HUES48 (cell line): ENCODE measurements around the gene KCNIP3.

ENCODE experiments used
- H3K27ac ChIP-seq: one replicate; pipeline ENCODE4 v1.7.0; 2013; ENCODE audit warnings: low read depth, low read length, inconsistent platforms
- H3K27me3 ChIP-seq: 2 replicates; pipeline ENCODE4 v1.6.1; 2013; ENCODE audit warnings: mild to moderate bottlenecking, low read length; ENCODE audit not compliant: control insufficient read depth, insufficient read depth
- H3K36me3 ChIP-seq: 2 replicates; pipeline ENCODE4 v1.6.1; 2013; ENCODE audit warnings: low read length; ENCODE audit not compliant: control insufficient read depth, insufficient read depth
- H3K4me1 ChIP-seq: 2 replicates; pipeline ENCODE4 v1.6.1; 2013; ENCODE audit warnings: mild to moderate bottlenecking, low read length; ENCODE audit not compliant: control insufficient read depth, insufficient read depth
- H3K4me3 ChIP-seq: 2 replicates; pipeline ENCODE4 v1.5.1; 2013; ENCODE audit warnings: mild to moderate bottlenecking, low read depth, low read length
- H3K9ac ChIP-seq: 2 replicates; pipeline ENCODE4 v1.6.1; 2013; ENCODE audit warnings: mild to moderate bottlenecking, low read depth, low read length, moderate library complexity
- H3K9me3 ChIP-seq: 2 replicates; pipeline ENCODE4 v1.6.1; 2013; ENCODE audit warnings: low read length; ENCODE audit not compliant: control insufficient read depth, insufficient read depth

Gene KCNIP3

DNA sequence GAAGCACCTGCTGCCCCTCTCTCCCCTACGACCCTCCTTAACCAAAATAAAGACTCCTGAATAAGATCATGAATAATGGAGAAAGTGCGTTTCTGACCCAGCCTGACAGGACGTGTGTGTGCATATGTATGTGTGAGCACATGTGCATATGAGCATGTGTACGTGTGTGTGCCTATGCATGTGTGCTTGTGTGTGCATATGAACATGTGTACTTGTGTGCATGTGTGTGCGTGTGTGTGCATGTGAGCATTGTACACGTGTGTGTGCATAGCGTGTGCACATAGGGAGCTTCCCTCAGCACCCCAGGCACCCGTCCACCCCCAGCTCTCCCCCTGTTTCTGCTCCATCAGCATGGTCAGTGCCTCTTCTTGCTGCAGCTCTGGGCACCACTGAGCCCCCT, 10.7 kb downstream of the KCNIP3 start:
- Histone ChIP-seq H3K9ac (no peak overlapping the region), H3K27me3 (no peaks in the 10 kb centered on the region), H3K36me3 (no peaks in the 10 kb centered on the region), H3K4me3 (no peak overlapping the region), H3K4me1 (no peaks in the 10 kb centered on the region), H3K9me3 (no peaks in the 10 kb centered on the region), H3K27ac (no peak overlapping the region)

DNA sequence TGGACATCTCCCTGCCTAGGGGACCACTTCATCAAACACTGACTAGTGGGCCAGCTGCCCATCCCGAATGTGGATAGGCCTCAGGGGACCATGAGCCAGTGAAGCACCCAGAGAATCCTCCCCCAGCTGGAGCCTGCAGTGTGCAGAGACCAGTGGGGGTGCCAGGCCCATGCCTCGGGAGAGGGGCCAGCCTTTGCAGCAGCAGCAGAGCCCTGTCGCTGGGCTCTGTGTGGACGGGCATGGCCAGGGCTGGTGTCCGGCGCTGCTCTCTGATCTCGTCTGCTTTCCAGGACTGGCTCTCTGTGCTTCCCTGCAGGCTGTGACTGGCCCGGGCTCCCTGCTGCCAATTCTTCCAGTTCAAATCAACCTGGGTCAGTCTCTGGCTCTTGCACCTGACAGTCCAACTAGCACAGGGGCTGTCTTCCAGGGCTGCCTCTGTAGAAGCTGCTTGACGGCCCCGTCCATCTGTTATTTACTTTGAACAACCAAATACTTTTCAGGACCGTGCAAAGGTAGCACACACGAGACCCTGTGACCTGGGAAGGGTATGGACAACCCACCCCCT, 11.4 kb downstream of the KCNIP3 start:
- H3K9ac ChIP-seq: no peak overlapping the region

DNA sequence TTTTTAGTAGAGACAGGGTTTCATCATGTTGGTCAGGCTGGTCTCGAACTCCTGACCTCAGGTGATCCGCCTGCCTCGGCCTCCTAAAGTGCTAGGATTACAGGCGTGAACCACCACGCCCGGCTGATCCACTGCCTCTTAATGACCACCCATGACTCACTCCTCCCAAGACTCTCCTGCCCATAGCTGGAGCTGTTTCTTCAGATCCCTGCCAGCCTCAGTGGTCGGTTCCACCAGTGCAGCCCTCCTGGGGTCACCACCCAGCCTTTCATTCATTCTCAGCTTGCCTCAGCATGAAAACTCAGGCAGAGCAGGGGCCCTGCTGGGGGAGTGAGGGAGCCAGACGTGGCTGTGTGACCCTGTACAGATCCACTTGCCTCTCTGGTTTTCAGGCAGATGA, 12.5 kb downstream of the KCNIP3 start:
- Histone ChIP-seq H3K36me3 (no peaks in the 10 kb centered on the region), H3K4me3 (no peak overlapping the region), H3K9ac (no peak overlapping the region), H3K9me3 (no peaks in the 10 kb centered on the region), H3K4me1 (no peaks in the 10 kb centered on the region), H3K27ac (no peak overlapping the region), H3K27me3 (no peaks in the 10 kb centered on the region)

More for the DNA sequence above, 11.4 kb downstream of the KCNIP3 start:
- no peak overlapping the region for H3K27ac ChIP-seq
- H3K9me3 ChIP-seq: no peaks in the 10 kb centered on the region
- H3K27me3 ChIP-seq: no peaks in the 10 kb centered on the region
- no peaks in the 10 kb centered on the region for H3K36me3 ChIP-seq
- H3K4me1 ChIP-seq: no peaks in the 10 kb centered on the region
- no peak overlapping the region for H3K4me3 ChIP-seq

DNA sequence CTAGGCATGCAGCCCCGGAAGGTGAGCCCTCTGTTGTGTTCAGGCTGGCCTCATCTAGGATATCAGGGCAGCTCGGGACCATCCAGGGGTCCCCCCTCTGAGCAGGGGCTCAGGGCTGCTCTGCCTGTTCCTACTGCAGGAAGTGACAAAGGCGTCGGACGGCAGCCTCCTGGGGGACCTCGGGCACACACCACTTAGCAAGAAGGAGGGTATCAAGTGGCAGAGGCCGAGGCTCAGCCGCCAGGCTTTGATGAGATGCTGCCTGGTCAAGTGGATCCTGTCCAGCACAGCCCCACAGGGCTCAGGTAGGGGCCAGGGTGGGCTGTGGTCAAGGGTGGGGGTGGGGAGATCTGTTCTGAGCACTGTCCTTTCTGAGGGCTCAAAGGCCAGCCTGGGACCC, 13.1 kb downstream of the KCNIP3 start:
- no peaks in the 10 kb centered on the region for H3K36me3 ChIP-seq
- H3K9ac ChIP-seq: no peak overlapping the region
- H3K27me3 ChIP-seq: no peaks in the 10 kb centered on the region
- no peak overlapping the region for H3K4me3 ChIP-seq
- no peaks in the 10 kb centered on the region for H3K4me1 ChIP-seq
- no peaks in the 10 kb centered on the region for H3K9me3 ChIP-seq
- no peak overlapping the region for H3K27ac ChIP-seq

DNA sequence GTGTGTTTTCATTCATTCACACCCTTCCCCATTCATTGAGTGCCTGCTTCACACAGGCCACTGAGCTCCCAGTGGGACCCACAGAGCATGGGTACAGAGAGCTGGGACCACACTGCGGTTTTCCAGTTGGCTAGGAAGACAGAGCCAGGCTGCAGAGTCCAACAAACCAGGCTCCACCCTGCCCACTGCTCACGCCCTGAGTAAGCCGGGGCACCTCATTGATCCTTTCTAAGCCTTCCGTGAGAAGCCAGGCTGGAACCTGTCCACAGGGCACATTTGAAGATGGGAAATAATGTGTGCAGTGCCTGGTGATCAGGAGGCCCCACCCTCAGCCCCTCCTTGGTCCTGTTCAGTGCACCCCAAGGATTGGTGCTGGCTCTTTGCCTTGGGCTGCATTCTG, 13.5 kb downstream of the KCNIP3 start:
- no peak overlapping the region for H3K4me3 ChIP-seq

DNA sequence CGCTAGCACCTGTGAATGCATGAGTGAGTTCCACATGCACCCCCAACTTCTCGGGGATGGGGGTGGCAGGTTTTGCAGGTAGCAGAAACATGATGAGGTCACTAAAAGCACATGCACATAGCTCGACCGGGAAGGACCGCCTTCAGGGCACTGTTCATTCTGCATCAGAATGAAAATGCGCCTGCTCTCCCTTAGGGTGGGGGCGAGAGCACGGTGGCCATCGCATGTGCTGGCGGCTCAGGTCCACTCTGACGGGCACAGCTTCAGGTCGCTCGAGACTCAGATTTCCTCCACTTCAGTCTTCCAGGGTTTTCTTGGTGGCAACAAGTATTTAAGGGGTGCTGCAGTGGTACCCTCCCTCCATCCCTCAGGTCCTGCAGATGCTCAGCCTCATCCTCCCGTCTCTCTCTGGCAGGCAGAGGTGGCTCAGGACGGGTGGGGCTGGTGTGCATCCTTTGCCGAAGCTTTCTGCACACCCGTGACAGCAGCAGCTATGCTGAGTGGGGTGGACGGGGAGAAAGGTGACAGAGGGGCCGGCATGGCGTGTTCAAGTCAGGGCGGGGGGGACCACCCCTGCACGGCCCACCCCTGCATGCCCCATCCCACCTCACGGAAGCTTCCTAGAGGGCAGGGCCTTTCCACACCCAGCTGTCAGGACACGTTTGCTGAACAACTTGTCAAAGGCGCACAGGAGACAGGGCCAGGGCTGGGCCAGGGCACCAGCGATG, 14.8 kb downstream of the KCNIP3 start:
- Histone ChIP-seq H3K9me3 (no peaks in the 10 kb centered on the region), H3K27ac (no peak overlapping the region), H3K4me3 (no peak overlapping the region), H3K27me3 (no peaks in the 10 kb centered on the region), H3K9ac (no peak overlapping the region), H3K36me3 (no peaks in the 10 kb centered on the region), H3K4me1 (no peaks in the 10 kb centered on the region)

More for the DNA sequence above, 13.5 kb downstream of the KCNIP3 start:
- no peak overlapping the region for H3K27ac ChIP-seq
- H3K9me3 ChIP-seq: no peaks in the 10 kb centered on the region
- no peaks in the 10 kb centered on the region for H3K4me1 ChIP-seq
- no peaks in the 10 kb centered on the region for H3K36me3 ChIP-seq
- no peaks in the 10 kb centered on the region for H3K27me3 ChIP-seq
- H3K9ac ChIP-seq: no peak overlapping the region

DNA sequence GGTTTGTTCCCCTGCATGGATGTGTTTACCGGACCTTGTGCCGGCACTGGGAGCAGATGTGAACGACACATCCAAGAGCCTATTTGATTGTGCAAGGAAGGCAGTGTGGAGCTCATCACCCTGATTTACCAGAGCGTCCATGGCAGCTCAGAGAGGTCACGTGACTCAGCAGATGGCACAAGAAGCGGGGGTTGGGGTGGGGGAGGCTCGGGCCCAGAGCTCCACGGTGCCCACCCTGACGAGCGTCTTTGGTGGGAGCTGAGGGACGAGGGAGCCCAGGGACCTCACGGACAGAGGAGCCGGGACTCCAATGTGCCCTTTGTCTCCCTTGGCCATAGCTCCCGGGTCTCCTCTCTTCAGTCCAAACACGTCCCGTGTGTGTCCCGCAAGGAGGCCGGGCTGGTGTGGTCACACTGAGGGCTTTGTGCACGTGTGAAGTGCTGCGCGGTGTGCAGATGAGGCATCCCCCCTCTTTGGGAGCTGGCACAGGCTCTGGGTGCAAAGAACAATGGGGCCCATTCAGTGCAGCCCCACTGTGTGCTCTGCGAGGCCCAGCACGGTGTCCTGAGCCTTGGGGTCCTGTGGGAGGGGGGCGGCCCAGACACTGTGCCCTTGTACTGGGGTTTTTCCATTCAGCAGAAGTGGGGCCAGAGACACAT, 15.5 kb downstream of the KCNIP3 start:
- Histone ChIP-seq H3K4me3 (no peak overlapping the region), H3K27me3 (no peaks in the 10 kb centered on the region), H3K4me1 (no peaks in the 10 kb centered on the region), H3K9me3 (no peaks in the 10 kb centered on the region), H3K27ac (no peak overlapping the region), H3K36me3 (no peaks in the 10 kb centered on the region), H3K9ac (no peak overlapping the region)

DNA sequence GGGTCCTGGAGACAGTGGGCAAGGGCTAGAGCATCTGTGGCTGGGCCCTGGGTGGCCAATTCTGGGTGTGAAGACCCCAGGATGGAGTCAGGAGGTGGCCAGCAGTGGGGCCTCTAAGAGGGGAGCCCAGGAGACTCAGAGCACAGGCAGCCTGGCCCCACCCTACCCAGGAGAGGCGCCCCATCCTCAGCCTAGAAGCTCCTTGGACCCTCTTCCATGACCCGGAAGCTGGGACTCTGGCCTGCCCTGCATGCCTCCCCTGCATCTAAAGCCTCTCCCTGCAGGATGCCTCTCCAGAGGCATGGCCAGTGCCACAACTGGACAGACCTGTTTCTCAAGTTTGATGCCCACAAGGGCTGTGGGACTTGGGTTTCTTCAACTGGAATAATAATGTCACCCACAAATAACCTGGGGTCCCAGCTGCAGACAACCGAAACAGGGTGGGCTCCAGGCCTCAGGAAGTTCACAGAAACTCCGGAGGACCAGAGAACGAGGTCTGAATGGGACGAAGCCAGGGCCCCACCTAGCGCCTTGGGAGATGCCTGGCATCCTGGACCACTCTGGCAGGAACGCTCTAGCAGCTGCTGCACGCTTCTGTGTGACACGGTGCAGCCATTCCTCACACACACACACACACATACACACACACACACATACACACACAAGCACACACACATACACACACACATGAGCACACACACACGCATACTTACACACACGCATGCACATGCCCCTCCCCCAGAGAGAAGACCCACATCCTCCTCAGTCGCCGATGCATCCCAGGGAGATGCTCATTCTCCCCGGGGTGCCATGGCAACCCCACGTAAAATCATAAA, 16.4 kb downstream of the KCNIP3 start:
- no peaks in the 10 kb centered on the region for H3K4me1 ChIP-seq
- H3K9me3 ChIP-seq: no peaks in the 10 kb centered on the region
- H3K36me3 ChIP-seq: no peaks in the 10 kb centered on the region
- no peak overlapping the region for H3K27ac ChIP-seq
- H3K9ac ChIP-seq: no peak overlapping the region
- no peak overlapping the region for H3K4me3 ChIP-seq
- H3K27me3 ChIP-seq: no peaks in the 10 kb centered on the region

DNA sequence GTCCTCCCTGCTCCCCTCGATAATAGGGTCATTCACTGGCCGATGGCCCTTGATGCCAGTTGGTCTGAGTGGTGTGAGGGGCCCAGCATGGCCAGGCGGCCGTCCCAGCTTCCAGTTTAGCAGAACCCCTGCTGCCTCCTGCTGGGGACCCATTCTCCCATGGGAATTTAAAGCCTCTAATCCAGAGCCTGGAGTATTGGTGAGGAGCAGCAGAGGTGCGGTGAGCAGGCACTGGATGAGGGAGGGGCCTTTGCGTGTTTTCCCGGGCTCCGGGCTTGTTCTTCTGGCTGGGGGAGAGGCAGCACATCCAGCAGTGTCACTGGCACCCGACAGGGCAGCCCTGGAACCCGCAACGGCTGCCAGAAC, 17.4 kb downstream of the KCNIP3 start:
- no peaks in the 10 kb centered on the region for H3K36me3 ChIP-seq
- no peak overlapping the region for H3K4me3 ChIP-seq
- H3K4me1 ChIP-seq: no peaks in the 10 kb centered on the region
- H3K27ac ChIP-seq: no peak overlapping the region
- H3K9me3 ChIP-seq: no peaks in the 10 kb centered on the region
- H3K27me3 ChIP-seq: no peaks in the 10 kb centered on the region
- H3K9ac ChIP-seq: no peak overlapping the region

DNA sequence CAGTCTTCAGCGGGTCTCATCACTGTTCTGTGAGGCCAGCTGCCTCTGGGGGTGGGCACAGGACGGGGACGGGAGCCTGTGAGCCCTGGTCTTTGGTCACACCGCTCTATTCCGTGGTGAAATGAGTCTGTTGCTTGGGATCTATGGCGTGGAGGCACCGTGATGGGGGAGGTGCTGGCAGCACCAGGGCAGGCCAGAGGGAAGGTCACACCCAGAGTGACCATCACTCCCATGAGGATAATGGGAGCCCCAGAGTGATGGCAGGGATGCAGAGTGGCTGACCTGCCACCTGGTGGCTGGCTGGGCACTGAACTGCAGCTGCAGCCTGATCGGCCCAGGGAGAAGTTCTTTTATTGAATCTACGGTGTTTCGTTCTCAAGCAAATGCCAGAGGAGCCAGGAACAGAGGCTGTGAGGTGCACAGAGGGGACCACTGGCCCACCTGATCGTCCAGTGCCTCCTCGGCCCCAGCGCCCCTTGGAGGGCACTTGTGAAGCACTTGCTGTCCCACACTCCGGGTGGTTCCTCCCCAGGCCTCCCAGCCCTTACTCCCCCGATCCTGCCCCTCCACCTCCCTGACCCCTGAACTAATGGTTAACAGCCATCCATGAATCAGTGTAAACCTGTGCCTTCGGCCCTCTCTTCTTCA, 17.9 kb downstream of the KCNIP3 start:
- Histone ChIP-seq H3K9ac (no peak overlapping the region), H3K36me3 (no peaks in the 10 kb centered on the region), H3K27me3 (no peaks in the 10 kb centered on the region), H3K4me3 (no peak overlapping the region), H3K27ac (no peak overlapping the region), H3K4me1 (no peaks in the 10 kb centered on the region), H3K9me3 (no peaks in the 10 kb centered on the region)
